IMR-90 (cell line): Measurements from ENCODE around the gene SELENOM. TPM values are rescaled to one million over a fixed set of nuclear protein-coding genes. Genes with fewer than 3 reads are reported as not detected.

Experiments
- ATAC-seq: fragments of 200-7000 bp; cut with Tn5 transposase; 2 replicates; pipeline ENCODE4 v1.9.1; 2020; ENCODE audit warnings: low read depth, mild to moderate bottlenecking, moderate library complexity
- BruUV-seq: library from RNA; stranded (reverse); fragments of 400-500 nt; replicated peaks from 2 replicates; lab custom pipeline; 2021; lab: Mats Ljungman, UMichigan
- CTCF ChIA-PET: fragments of 300-600 bp; formaldehyde crosslinking; extraction: SDS; loops from one replicate; lab custom pipeline; 2021; ENCODE audit warnings: antibody characterized with exemption; lab: Yijun Ruan, JAX
- POLR2A ChIA-PET: fragments of 300-600 bp; sonication (Branson Sonifier 250); formaldehyde crosslinking; loops from one replicate; lab custom pipeline; 2022; ENCODE audit warnings: antibody characterized with exemption; ENCODE audit not compliant: unreplicated experiment; lab: Charles Lee
- DNase-seq: peaks from one replicate; pipeline ENCODE4 v3.0.0; 2013
- H2AFZ ChIP-seq: replicated peaks from 2 replicates; pipeline ENCODE3; 2013; ENCODE audit warnings: low read length, mild to moderate bottlenecking; ENCODE audit not compliant: poor library complexity
- H2AK5ac ChIP-seq: 2 replicates; pipeline ENCODE4 v1.6.1; 2013; ENCODE audit warnings: low read depth, low read length, inconsistent platforms
- H2AK9ac ChIP-seq: replicated peaks from 2 replicates; pipeline ENCODE3; 2013; ENCODE audit warnings: mild to moderate bottlenecking, low read depth, low read length, moderate library complexity; ENCODE audit not compliant: poor library complexity
- H2BK120ac ChIP-seq: 2 replicates; pipeline ENCODE4 v1.6.1; 2013; ENCODE audit warnings: low read depth, low read length, inconsistent platforms
- H2BK15ac ChIP-seq: 3 replicates; pipeline ENCODE4 v1.6.1; 2013; ENCODE audit warnings: low read depth, low read length, inconsistent platforms
- H2BK20ac ChIP-seq: 2 replicates; pipeline ENCODE4 v1.6.1; 2013; ENCODE audit warnings: low read depth, mild to moderate bottlenecking, inconsistent platforms, low read length, moderate library complexity
- H2BK5ac ChIP-seq: 2 replicates; pipeline ENCODE4 v1.6.1; 2013; ENCODE audit warnings: mild to moderate bottlenecking, low read depth, low read length, inconsistent platforms; ENCODE audit not compliant: poor library complexity, severe bottlenecking
- H3K14ac ChIP-seq: replicated peaks from 2 replicates; pipeline ENCODE4 v1.6.1; 2013; ENCODE audit warnings: low read depth, low read length, inconsistent platforms
- H3K18ac ChIP-seq: 2 replicates; pipeline ENCODE4 v1.6.1; 2013; ENCODE audit warnings: low read depth, low read length, control low read depth
- H3K23ac ChIP-seq: 2 replicates; pipeline ENCODE4 v1.6.1; 2013; ENCODE audit warnings: low read depth, low read length, inconsistent platforms
- H3K27ac ChIP-seq: 2 replicates; pipeline ENCODE4 v1.5.1; 2013; ENCODE audit warnings: mild to moderate bottlenecking, control low read depth, low read length; ENCODE audit not compliant: insufficient read depth
- H3K27me3 ChIP-seq: 2 replicates; pipeline ENCODE4 v1.6.1; 2013; ENCODE audit warnings: low read length; ENCODE audit not compliant: control insufficient read depth, insufficient read depth
- H3K36me3 ChIP-seq: 2 replicates; pipeline ENCODE4 v1.6.1; 2013; ENCODE audit warnings: low read length, mixed read lengths; ENCODE audit not compliant: control insufficient read depth, insufficient read depth
- H3K4ac ChIP-seq: 2 replicates; pipeline ENCODE4 v1.6.1; 2013; ENCODE audit warnings: low read depth, low read length, inconsistent platforms
- H3K4me1 ChIP-seq: 2 replicates; pipeline ENCODE4 v1.6.1; 2013; ENCODE audit warnings: low read length, mixed read lengths; ENCODE audit not compliant: control insufficient read depth, insufficient read depth
- H3K4me2 ChIP-seq: 2 replicates; pipeline ENCODE4 v1.6.1; 2013; ENCODE audit warnings: low read depth, mild to moderate bottlenecking, control low read depth, low read length, moderate library complexity
- H3K4me3 ChIP-seq: 2 replicates; pipeline ENCODE4 v1.5.1; 2013; ENCODE audit warnings: low read depth, mild to moderate bottlenecking, control low read depth, low read length, moderate library complexity; ENCODE audit not compliant: insufficient read depth
- H3K56ac ChIP-seq: 2 replicates; pipeline ENCODE4 v1.6.1; 2013; ENCODE audit warnings: low read length, inconsistent platforms; ENCODE audit not compliant: insufficient read depth; ENCODE audit errors: extremely low read depth
- H3K79me1 ChIP-seq, 2 experiments: 2 replicates each; pipeline ENCODE4 v1.6.1; 2013; ENCODE audit warnings: low read length in 2 of 2, inconsistent platforms in 1 of 2, low read depth in 1 of 2
- H3K9ac ChIP-seq: 2 replicates; pipeline ENCODE4 v1.6.1; 2013; ENCODE audit warnings: low read depth, low read length, control low read depth
- H3K9me1 ChIP-seq: 2 replicates; pipeline ENCODE4 v1.6.1; 2013; ENCODE audit warnings: low read length, inconsistent platforms; ENCODE audit not compliant: insufficient read depth
- H3K9me3 ChIP-seq: 2 replicates; pipeline ENCODE4 v1.6.1; 2013; ENCODE audit warnings: low read length; ENCODE audit not compliant: control insufficient read depth, insufficient read depth
- H4K20me1 ChIP-seq: 2 replicates; pipeline ENCODE4 v1.6.1; 2013; ENCODE audit warnings: low read length, inconsistent platforms; ENCODE audit not compliant: insufficient read depth
- H4K5ac ChIP-seq: 2 replicates; pipeline ENCODE4 v1.6.1; 2013; ENCODE audit warnings: mild to moderate bottlenecking, low read depth, low read length, control low read depth
- H4K8ac ChIP-seq, 2 experiments: 2 replicates each; pipeline ENCODE4 v1.6.1; 2013; ENCODE audit warnings: low read depth in 2 of 2, low read length in 2 of 2, control low read depth in 1 of 2, inconsistent platforms in 1 of 2
- H4K91ac ChIP-seq: 2 replicates; pipeline ENCODE4 v1.6.1; 2013; ENCODE audit warnings: low read depth, low read length, inconsistent platforms; ENCODE audit not compliant: insufficient read depth
- BHLHE40 ChIP-seq: fragments of 150-350 bp; IDR thresholded peaks from 2 replicates; pipeline ENCODE4 v1.6.1; 2016; ENCODE audit warnings: mild to moderate bottlenecking, low read depth, low read length
- CEBPB ChIP-seq: IDR thresholded peaks from 2 replicates; pipeline ENCODE4 v1.6.1; 2012; ENCODE audit warnings: low read depth, low read length, improper control_type of control experiment
- CTCF ChIP-seq: conservative IDR thresholded peaks from 2 replicates; pipeline ENCODE4 v1.5.1; 2012; ENCODE audit warnings: mild to moderate bottlenecking, low read depth, low read length, improper control_type of control experiment
- ELK1 ChIP-seq: fragments of 150-350 bp; IDR thresholded peaks from 2 replicates; pipeline ENCODE4 v1.6.1; 2016; ENCODE audit warnings: low read depth, mild to moderate bottlenecking, low read length, moderate library complexity, borderline replicate concordance
- FOS ChIP-seq: fragments of 150-350 bp; IDR thresholded peaks from 2 replicates; pipeline ENCODE4 v1.6.1; 2016; ENCODE audit warnings: low read depth, low read length
- MAFK ChIP-seq: IDR thresholded peaks from 2 replicates; pipeline ENCODE4 v1.6.1; 2012; ENCODE audit warnings: low read depth, low read length, improper control_type of control experiment
- MAZ ChIP-seq: IDR thresholded peaks from 2 replicates; pipeline ENCODE4 v1.6.1; 2012; ENCODE audit warnings: low read depth, mild to moderate bottlenecking, low read length, improper control_type of control experiment, moderate library complexity, borderline replicate concordance
- MXI1 ChIP-seq: IDR thresholded peaks from 2 replicates; pipeline ENCODE4 v1.6.1; 2012; ENCODE audit warnings: low read depth, mild to moderate bottlenecking, low read length, moderate library complexity, borderline replicate concordance
- NFE2L2 ChIP-seq: fragments of 150-350 bp; IDR thresholded peaks from 2 replicates; pipeline ENCODE4 v1.6.1; 2016; ENCODE audit warnings: low read depth, mild to moderate bottlenecking, low read length
- POLR2A ChIP-seq: IDR thresholded peaks from 2 replicates; pipeline ENCODE4 v1.6.1; 2012; ENCODE audit warnings: mild to moderate bottlenecking, low read depth, low read length
- RCOR1 ChIP-seq: IDR thresholded peaks from 2 replicates; pipeline ENCODE4 v1.6.1; 2012; ENCODE audit warnings: mild to moderate bottlenecking, low read length, improper control_type of control experiment; ENCODE audit not compliant: insufficient replicate concordance
- SMC3 ChIP-seq: fragments of 150-350 bp; IDR thresholded peaks from 2 replicates; pipeline ENCODE4 v1.6.1; 2016; ENCODE audit warnings: low read depth, mild to moderate bottlenecking, antibody characterized with exemption, low read length, moderate library complexity
- USF2 ChIP-seq: fragments of 150-350 bp; IDR thresholded peaks from 2 replicates; pipeline ENCODE4 v1.6.1; 2017; ENCODE audit warnings: mild to moderate bottlenecking, antibody characterized with exemption, low read length, low read depth
- WGBS, 2 experiments: methylation state at CpG; one replicate each; pipeline versions ENCODE4 v1.1.5 to v1.1.7; 2013; ENCODE audit warnings: missing lambda C conversion rate in 2 of 2; ENCODE audit not compliant: insufficient read length in 1 of 2; ENCODE audit errors: extremely low coverage in 2 of 2; 5-methylcytosine and 5-hydroxymethylcytosine counted together
- dilution Hi-C: fragments of 300-500 bp; cut with HindIII; formaldehyde crosslinking; loops from one replicate; pipeline ENCODE4 v1.14.3; 2018; ENCODE audit warnings: low sequenced_read_pairs; ENCODE audit not compliant: unreplicated experiment
- in situ Hi-C: fragments of 300-500 bp; cut with MboI; formaldehyde crosslinking; loops from 3 replicates; pipeline ENCODE4 v1.14.3; 2019; ENCODE audit warnings: low sequenced_read_pairs, inconsistent platforms, mixed read lengths
- intact Hi-C: fragments of 100-400 bp; cut with micrococcal nuclease; formaldehyde crosslinking; loops from 2 replicates; pipeline ENCODE4 v1.10.0; 2022
- polyA plus RNA-seq, 3 experiments: library from polyadenylated mRNA; depleted of rRNA; stranded (reverse); fragments of >200 nt; gene quantifications; 2 replicates each; pipeline ENCODE4 v1.2.3, GENCODE V29; 2012; ENCODE audit warnings: low replicate concordance in 1 of 3
- total RNA-seq: library from RNA; depleted of rRNA; stranded (reverse); fragments of >200 nt; gene quantifications from 2 replicates; pipeline ENCODE4 v1.2.3, GENCODE V29; 2012

SELENOM gene
- total and polyA plus RNA-seq, 2 of the 4 experiments (the other 2 are of a cell fraction): 46.2 to 270 TPM

- H3K27me3 ChIP-seq: no peaks in the 10 kb centered on the region
- no peak for TF ChIP-seq ELK1
- no peak for TF ChIP-seq NFE2L2
- no peak for TF ChIP-seq MXI1
- no peak for TF ChIP-seq CEBPB
- TF ChIP-seq RCOR1: no peak
- TF ChIP-seq BHLHE40: no peak
- TF ChIP-seq MAFK: no peak
- no peak for TF ChIP-seq MAZ
- no peak for TF ChIP-seq POLR2A
- TF ChIP-seq SMC3: no peak
- TF ChIP-seq FOS: no peak
- TF ChIP-seq CTCF: no peak
- no peak for TF ChIP-seq USF2
- dilution Hi-C loops: no loop called here
- no peaks in the 10 kb centered on the region for H3K36me3 ChIP-seq
- peaks cover 0 to 4% of the 10 kb centered on the region in 2 experiments; a peak in 1 of 4 replicates for H3K79me1 ChIP-seq
- H3K23ac ChIP-seq: no peak overlapping the region
- H3K27ac ChIP-seq: no peak overlapping the region
- H3K9ac ChIP-seq: no peak overlapping the region
- no peak overlapping the region for H2BK120ac ChIP-seq
- ATAC-seq (no peak), DNase-seq (no peak)
- no peak overlapping the region for H2BK15ac ChIP-seq
- no peak overlapping the region for H3K18ac ChIP-seq
- H3K4me3 ChIP-seq: no peak overlapping the region
- no peak overlapping the region for H3K4me2 ChIP-seq
- no peaks in the 10 kb centered on the region for H4K20me1 ChIP-seq
- H3K14ac ChIP-seq: no peak overlapping the region
- H4K8ac ChIP-seq: no peak overlapping the region
- no peaks in the 10 kb centered on the region for H3K9me3 ChIP-seq
- no TSS peak for BruUV-seq
- peaks cover 5% of the 10 kb centered on the region for H3K4me1 ChIP-seq
- 100% methylated on average over 1 of the region's 1 CpG; no CpG with 5 or more reads in 1 of the 2 experiments for WGBS, 2 experiments
- in situ Hi-C loops: no loop called here
- intact Hi-C loops: no loop called here
- H2BK5ac ChIP-seq: no peak overlapping the region
- no peak overlapping the region for H4K5ac ChIP-seq
- H3K9me1 ChIP-seq: no peaks in the 10 kb centered on the region; the same call in 1 of the 2 replicates
- no peak overlapping the region for H3K4ac ChIP-seq
- ChIA-PET POLR2A (interaction anchor here (0.5 kb wide), 1 partner anchor 710 kb away, joined by 3 read pairs; no protein-coding TSS in a partner anchor), CTCF (no interaction called here)
- H3K56ac ChIP-seq: no peak overlapping the region
- H4K91ac ChIP-seq: no peak overlapping the region
- no peak overlapping the region for H2AK9ac ChIP-seq
- no peak overlapping the region for H2BK20ac ChIP-seq
- H2AK5ac ChIP-seq: no peak overlapping the region
- H2AFZ ChIP-seq: no peak overlapping the region
Observed at GRCh38 chr22:31120642-31121041, 13.3 kb upstream of the SELENOM start.
